Natural killer cell treated with Interleukin-12 subunit alpha and Interleukin-12 subunit beta and Interleukin-15 and Interleukin-18, amount 100 ng/mL, for 72 hours (primary cell): Measurements from ENCODE around the gene CD99L2. TPM values are rescaled to one million over a fixed set of nuclear protein-coding genes. Genes with fewer than 3 reads are reported as not detected.

ENCODE experiments used
- ATAC-seq, 2 donors: fragments of 150-1000 bp; cut with Tn5 transposase in 1 of 2; sonication (Bioruptor Pico), chemical (Tn5 transposase) in 1 of 2; 2 replicates each; pipeline ENCODE4 v1.10.0; 2021
- DNase-seq: peaks from one replicate; pipeline ENCODE4 v3.0.0; 2022; ENCODE audit warnings: low spot score
- H3K27ac Mint-ChIP-seq, 2 donors: 1 replicate in 1 of 2; 2 replicates in 1 of 2; pipeline ENCODE4 v1.8.0; 2022; ENCODE audit warnings: mixed read lengths in 2 of 2, mild to moderate bottlenecking in 1 of 2, moderate library complexity in 1 of 2
- H3K27me3 Mint-ChIP-seq, 2 donors: 1 replicate in 1 of 2; 2 replicates in 1 of 2; pipeline ENCODE4 v1.8.0; 2022; ENCODE audit warnings: mixed read lengths in 2 of 2
- H3K36me3 Mint-ChIP-seq: one replicate; pipeline ENCODE4 v1.8.0; 2022; ENCODE audit warnings: mixed read lengths
- H3K4me1 Mint-ChIP-seq, 2 donors: 1 replicate in 1 of 2; 2 replicates in 1 of 2; pipeline ENCODE4 v1.8.0; 2022; ENCODE audit warnings: low read depth in 2 of 2, mixed read lengths in 2 of 2, mild to moderate bottlenecking in 1 of 2
- H3K4me3 Mint-ChIP-seq: one replicate; pipeline ENCODE4 v1.8.0; 2022; ENCODE audit warnings: mixed read lengths
- H3K9me3 Mint-ChIP-seq: 2 replicates; pipeline ENCODE4 v1.8.0; 2022; ENCODE audit warnings: mixed read lengths
- total RNA-seq, 2 donors: library from RNA; stranded (reverse); gene quantifications; one replicate each; pipeline ENCODE4 v1.2.3, GENCODE V29; 2022

The CD99L2 gene
- total RNA-seq, 2 donors from 2014 or later: 23.8 to 25.7 TPM

DNA sequence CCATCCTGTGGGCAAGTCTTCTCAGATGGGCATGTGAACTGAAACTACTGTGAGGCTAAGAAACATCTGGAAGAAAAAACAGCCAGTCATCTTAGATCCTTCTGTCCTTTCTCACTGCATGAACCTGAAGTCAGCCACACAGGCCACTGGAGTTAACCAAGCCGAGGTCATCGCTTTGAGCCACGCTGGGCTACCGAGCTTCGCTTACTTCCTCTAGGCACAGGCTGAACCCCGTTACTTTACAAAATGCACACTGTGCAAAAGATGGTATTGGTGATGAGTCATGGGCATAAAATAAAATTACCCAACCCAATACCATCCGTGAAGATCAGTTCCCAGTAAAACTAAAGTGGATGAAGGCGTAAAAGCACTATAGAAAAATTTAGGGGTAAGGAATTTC is 119.1 kb downstream of the CD99L2 start:
- ATAC-seq (no peak), DNase-seq (no peak)
- no peaks in the 10 kb centered on the region for H3K9me3 Mint-ChIP-seq
- H3K4me1 Mint-ChIP-seq: peaks cover 0 to 4% of the 10 kb centered on the region in 2 donors
- H3K27me3 Mint-ChIP-seq: no peaks in the 10 kb centered on the region
- H3K27ac Mint-ChIP-seq: no peak overlapping the region
- no peak overlapping the region for H3K4me3 Mint-ChIP-seq
- H3K36me3 Mint-ChIP-seq: no peaks in the 10 kb centered on the region

- H3K36me3 Mint-ChIP-seq: no peaks in the 10 kb centered on the region
- H3K4me3 Mint-ChIP-seq: no peak overlapping the region
- H3K9me3 Mint-ChIP-seq: no peaks in the 10 kb centered on the region
- DNase-seq (no peak), ATAC-seq (no peak)
- no peaks in the 10 kb centered on the region for H3K27me3 Mint-ChIP-seq
- peaks cover 0 to 4% of the 10 kb centered on the region in 2 donors for H3K4me1 Mint-ChIP-seq
- no peak overlapping the region for H3K27ac Mint-ChIP-seq
Observed at GRCh38 chrX:150777328-150777992, 121.0 kb downstream of the CD99L2 start.

DNA sequence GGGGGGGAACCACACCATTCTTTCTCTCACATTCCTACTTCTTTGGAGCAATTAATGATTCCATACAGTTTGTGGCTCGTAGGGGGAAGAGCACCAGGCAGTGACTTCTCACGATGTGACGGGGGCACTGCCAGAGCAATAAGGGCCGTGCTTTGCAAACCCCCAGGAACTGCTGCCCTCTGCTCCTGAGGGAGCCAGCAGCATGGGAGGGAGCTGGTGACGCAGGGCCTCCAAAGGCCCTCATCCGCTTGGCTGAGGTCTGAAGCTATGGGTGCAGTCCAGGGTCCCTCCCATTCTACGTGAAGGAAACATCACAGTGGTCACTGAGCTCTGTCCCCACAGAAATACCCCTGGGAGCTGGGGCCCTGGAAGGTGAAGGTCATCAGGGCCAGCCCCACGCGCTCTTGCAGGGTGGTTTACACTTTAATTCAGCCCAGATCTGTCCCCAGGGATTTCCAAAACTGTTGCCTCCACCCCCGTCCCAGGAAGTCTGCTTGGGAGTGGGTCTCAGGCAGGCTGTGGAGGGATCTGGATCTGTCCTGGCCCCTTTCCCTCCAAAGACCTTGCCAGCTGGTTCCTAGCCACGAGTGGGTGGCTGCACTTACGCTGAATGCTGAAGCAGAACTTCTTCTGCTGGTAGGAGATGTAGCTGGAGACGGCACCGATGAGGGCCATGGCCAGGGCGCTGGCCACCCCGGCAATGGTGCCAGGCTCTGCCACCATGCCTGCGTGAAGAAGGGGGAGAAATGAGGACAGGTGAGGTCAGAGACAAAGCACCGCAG is 122.7 kb downstream of the CD99L2 start:
- no peaks in the 10 kb centered on the region for H3K27me3 Mint-ChIP-seq
- no peak overlapping the region for H3K27ac Mint-ChIP-seq
- ATAC-seq (no peak), DNase-seq (no peak)
- H3K4me1 Mint-ChIP-seq: peaks cover 0 to 4% of the 10 kb centered on the region in 2 donors
- H3K36me3 Mint-ChIP-seq: no peaks in the 10 kb centered on the region
- H3K4me3 Mint-ChIP-seq: no peak overlapping the region
- H3K9me3 Mint-ChIP-seq: no peaks in the 10 kb centered on the region

GRCh38 chrX:150774798-150775568 is 123.5 kb downstream of the CD99L2 start:
- Mint-ChIP-seq H3K36me3 (no peaks in the 10 kb centered on the region), H3K4me3 (no peak overlapping the region), H3K27me3 (no peaks in the 10 kb centered on the region), H3K9me3 (no peaks in the 10 kb centered on the region), H3K27ac (no peak overlapping the region), H3K4me1 (peaks cover 0 to 2% of the 10 kb centered on the region in 2 donors)
- ATAC-seq (no peak), DNase-seq (no peak)

DNA sequence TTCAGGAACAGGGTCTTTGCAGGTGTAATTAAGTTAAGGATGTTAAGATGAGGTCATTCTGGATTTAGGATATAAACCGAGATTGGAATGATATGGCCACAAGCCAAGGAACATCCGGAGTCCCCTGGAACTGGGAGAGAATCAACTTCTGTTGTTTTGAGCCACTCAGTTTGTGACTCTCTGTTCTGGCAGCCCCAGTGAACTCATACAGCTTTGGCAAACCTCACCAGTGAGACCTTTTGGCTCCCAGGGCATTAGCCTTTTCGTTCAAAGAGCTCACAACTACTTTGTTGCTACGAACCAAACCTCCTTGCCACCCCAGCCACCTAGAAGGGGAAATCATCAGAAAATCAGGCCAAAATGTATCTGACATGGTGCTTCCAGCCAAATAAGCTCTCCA is 124.8 kb downstream of the CD99L2 start:
- no peak overlapping the region for H3K27ac Mint-ChIP-seq
- no peaks in the 10 kb centered on the region for H3K4me1 Mint-ChIP-seq
- DNase-seq (no peak), ATAC-seq (no peak)
- no peak overlapping the region for H3K4me3 Mint-ChIP-seq
- no peaks in the 10 kb centered on the region for H3K36me3 Mint-ChIP-seq
- no peaks in the 10 kb centered on the region for H3K9me3 Mint-ChIP-seq
- H3K27me3 Mint-ChIP-seq: no peaks in the 10 kb centered on the region

- Mint-ChIP-seq H3K27ac (no peak overlapping the region), H3K4me1 (no peaks in the 10 kb centered on the region), H3K27me3 (no peaks in the 10 kb centered on the region), H3K36me3 (no peaks in the 10 kb centered on the region), H3K4me3 (no peak overlapping the region), H3K9me3 (no peaks in the 10 kb centered on the region)
- ATAC-seq (no peak), DNase-seq (no peak)
Observed at GRCh38 chrX:150773117-150773516, 125.4 kb downstream of the CD99L2 start.

DNA sequence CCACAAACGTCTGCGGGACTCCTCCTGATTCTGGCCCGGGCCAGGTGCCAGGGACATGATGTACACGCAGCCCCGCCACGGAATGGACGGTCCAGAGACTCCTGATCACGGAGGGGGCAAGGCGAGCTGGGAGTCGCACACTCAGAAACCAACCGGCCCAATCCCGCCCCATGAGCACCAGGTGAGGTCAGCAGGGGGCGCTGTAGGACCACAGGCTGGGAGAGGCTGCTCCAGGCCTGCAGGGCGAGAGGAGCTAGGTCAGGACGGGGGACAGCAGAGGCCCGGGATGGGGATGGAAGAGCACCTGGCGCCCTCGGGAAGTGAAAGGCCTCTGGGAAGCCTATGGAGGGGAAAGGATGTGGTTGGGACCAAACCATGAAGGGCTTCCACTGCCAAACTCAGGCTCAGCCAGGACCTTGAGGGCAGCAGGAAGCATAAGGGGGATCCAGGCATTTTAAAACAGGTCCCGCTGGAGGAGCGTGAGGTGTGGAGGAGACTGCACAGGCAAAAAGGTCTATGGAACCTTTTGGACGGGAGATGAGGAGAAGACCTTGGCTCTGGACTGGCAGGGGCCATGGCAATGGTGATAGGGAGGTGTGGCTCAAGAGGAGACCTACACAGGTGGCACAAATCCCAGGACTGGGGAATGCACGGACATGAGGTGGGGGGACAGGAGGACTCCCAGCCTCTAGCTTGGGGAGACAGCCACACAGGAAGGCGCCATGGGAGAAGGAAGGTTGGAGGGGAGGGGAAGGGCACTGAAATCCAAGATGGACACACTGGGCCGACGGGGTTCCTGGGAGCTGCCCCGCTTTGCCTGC is 126.1 kb downstream of the CD99L2 start:
- no peak overlapping the region for H3K4me3 Mint-ChIP-seq
- H3K27ac Mint-ChIP-seq: no peak overlapping the region
- peak; percentile 77 to 81 for ATAC-seq

DNA sequence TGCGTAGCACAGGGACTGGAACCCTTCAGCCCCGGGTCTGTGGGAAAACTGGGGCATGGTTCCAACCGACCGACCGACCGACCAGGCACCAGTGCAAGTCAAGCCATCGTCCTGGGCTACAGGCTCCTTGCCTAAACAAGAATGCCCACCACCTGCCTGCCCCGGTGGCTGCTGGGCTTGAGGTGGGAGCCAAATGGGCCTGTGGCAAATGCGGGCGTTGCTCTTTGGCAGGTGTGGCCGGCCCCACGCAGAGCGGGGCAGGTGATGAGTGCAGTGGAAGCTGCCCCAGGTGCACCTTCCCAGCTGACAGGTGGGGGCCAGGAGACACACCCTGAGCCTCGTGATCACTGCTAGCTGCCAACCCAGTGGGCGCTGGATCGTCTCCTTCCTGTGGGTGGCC is 127.4 kb downstream of the CD99L2 start:
- Mint-ChIP-seq H3K27ac (no peak overlapping the region), H3K4me1 (no peaks in the 10 kb centered on the region), H3K27me3 (no peaks in the 10 kb centered on the region), H3K36me3 (no peaks in the 10 kb centered on the region), H3K9me3 (no peaks in the 10 kb centered on the region), H3K4me3 (no peak overlapping the region)
- DNase-seq (no peak), ATAC-seq (no peak)

More for the DNA sequence above, 126.1 kb downstream of the CD99L2 start:
- no peaks in the 10 kb centered on the region for H3K36me3 Mint-ChIP-seq
- H3K9me3 Mint-ChIP-seq: no peaks in the 10 kb centered on the region
- H3K4me1 Mint-ChIP-seq: no peaks in the 10 kb centered on the region
- peak; percentile 66 for DNase-seq
- H3K27me3 Mint-ChIP-seq: no peaks in the 10 kb centered on the region

GRCh38 chrX:150770623-150771022 is 127.8 kb downstream of the CD99L2 start:
- H3K9me3 Mint-ChIP-seq: no peaks in the 10 kb centered on the region
- H3K4me1 Mint-ChIP-seq: no peaks in the 10 kb centered on the region
- ATAC-seq: no peak
- no peak for DNase-seq
- no peaks in the 10 kb centered on the region for H3K27me3 Mint-ChIP-seq
- H3K27ac Mint-ChIP-seq: no peak overlapping the region
- H3K4me3 Mint-ChIP-seq: no peak overlapping the region
- no peaks in the 10 kb centered on the region for H3K36me3 Mint-ChIP-seq

DNA sequence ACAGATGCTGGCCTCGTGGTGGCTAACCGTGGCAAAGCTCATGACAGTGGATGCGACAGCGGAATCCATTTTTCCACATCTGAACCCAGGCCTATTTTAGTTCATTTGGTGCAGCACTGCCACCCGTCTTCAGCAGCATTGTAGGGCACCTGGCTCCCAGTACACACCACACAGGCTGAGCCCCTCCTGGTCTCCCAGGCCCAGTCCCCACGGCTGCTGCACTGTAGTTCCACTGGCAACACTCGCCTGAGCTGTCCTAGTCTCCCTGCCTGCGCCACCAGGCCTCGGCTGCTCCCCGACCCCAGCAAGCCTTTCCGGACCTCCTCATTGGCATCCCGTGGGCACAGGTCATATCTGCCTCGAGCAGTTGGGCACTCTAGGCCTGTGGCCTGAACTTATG is 129.1 kb downstream of the CD99L2 start:
- Mint-ChIP-seq H3K4me3 (no peak overlapping the region), H3K4me1 (no peaks in the 10 kb centered on the region), H3K36me3 (no peaks in the 10 kb centered on the region), H3K9me3 (no peaks in the 10 kb centered on the region), H3K27ac (no peak overlapping the region), H3K27me3 (no peaks in the 10 kb centered on the region)
- ATAC-seq (no peak), DNase-seq (no peak)

- H3K4me1 Mint-ChIP-seq: no peaks in the 10 kb centered on the region
- DNase-seq: no peak
- no peaks in the 10 kb centered on the region for H3K9me3 Mint-ChIP-seq
- H3K36me3 Mint-ChIP-seq: no peaks in the 10 kb centered on the region
- H3K27me3 Mint-ChIP-seq: no peaks in the 10 kb centered on the region
- H3K27ac Mint-ChIP-seq: no peak overlapping the region
- ATAC-seq: no peak
- H3K4me3 Mint-ChIP-seq: no peak overlapping the region
Observed at GRCh38 chrX:150768580-150769190, 129.8 kb downstream of the CD99L2 start.

DNA sequence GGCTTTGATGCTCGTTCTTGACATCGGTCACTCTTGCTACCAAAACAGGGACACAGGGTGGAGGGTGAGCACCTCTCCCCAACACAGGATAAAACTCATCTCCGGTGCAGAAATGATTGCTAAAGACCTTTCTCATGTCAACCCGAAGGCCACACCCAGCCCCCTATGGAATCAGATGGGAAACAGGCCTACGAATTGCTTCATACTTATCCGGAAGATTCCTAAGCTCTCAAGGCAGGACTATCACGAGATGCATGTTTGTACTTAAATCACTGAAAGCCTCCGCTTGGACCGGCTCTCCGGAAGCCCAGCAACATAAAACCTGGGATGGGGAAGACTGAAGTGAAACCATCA is 130.4 kb downstream of the CD99L2 start:
- Mint-ChIP-seq H3K4me1 (no peaks in the 10 kb centered on the region), H3K27ac (no peak overlapping the region), H3K9me3 (no peaks in the 10 kb centered on the region), H3K36me3 (no peaks in the 10 kb centered on the region), H3K27me3 (no peaks in the 10 kb centered on the region), H3K4me3 (no peak overlapping the region)
- no peak for DNase-seq
- ATAC-seq: no peak

DNA sequence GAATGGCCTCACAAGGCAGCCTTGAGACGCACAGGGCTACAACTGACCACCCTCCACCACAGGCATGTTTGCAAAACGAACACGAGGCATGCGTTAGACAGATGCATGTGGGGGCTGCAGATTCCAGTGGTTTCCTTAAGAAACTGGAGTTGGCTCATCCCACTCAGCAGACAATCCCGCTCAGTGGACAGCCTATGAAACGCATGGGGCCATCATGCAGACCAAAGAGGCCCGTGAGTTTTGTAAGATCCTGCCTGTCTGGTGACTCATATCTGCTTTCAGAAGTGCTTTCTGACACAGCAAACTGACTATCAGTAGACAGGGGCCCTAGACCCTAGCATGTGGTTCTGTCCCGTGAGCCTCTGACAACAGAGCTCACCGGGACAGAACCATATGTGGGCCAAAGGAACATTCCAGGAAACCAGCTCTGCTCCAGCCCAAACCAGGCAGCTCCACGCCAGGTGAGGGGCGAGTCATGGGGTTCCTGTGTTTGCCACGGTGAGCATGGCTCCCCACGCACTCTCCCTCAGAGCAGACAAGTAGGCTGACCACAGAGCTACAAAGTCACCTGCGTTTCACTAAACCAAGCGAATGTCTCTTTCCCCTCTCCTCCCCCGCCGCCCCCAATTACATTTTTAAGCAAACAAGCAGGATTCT is 130.9 kb downstream of the CD99L2 start:
- no peaks in the 10 kb centered on the region for H3K4me1 Mint-ChIP-seq
- ATAC-seq (peak in 1 of 2 donors; percentile 73), DNase-seq (no peak)
- no peaks in the 10 kb centered on the region for H3K9me3 Mint-ChIP-seq
- no peak overlapping the region for H3K4me3 Mint-ChIP-seq
- H3K27me3 Mint-ChIP-seq: no peaks in the 10 kb centered on the region
- H3K27ac Mint-ChIP-seq: no peak overlapping the region
- no peaks in the 10 kb centered on the region for H3K36me3 Mint-ChIP-seq
